Neural cell (in vitro differentiated cells): ENCODE data around the gene VSIR. TPM values are rescaled to one million over a fixed set of nuclear protein-coding genes. Genes with fewer than 3 reads are reported as not detected.
A peak's percentile ranks its signal among the peaks of the same experiment; 100 is the strongest.

Experiments used
- H2AFZ ChIP-seq: fragments of 200-600, 300-800 bp; sonication (generic), shearing (Covaris generic); 2 replicates; pipeline ENCODE4 v1.6.0; 2014; ENCODE audit warnings: low read depth, mild to moderate bottlenecking, antibody characterized with exemption, low read length, moderate library complexity
- H3F3A ChIP-seq: fragments of 200-600 bp; shearing (Covaris generic); 2 replicates; pipeline ENCODE4 v1.6.1; 2016; ENCODE audit warnings: mild to moderate bottlenecking, moderate library complexity, mixed read lengths, antibody characterized with exemption, low read length; ENCODE audit not compliant: insufficient read depth, poor library complexity, severe bottlenecking
- H3K27ac ChIP-seq: fragments of 200-600, 300-800 bp; sonication (generic), shearing (Covaris generic); 2 replicates; pipeline ENCODE4 v1.5.1; 2014; ENCODE audit warnings: mild to moderate bottlenecking, low read length, moderate library complexity
- H3K27me3 ChIP-seq: fragments of 300-800, 200-600 bp; sonication (generic), shearing (Covaris generic); 2 replicates; pipeline ENCODE4 v1.6.0; 2014; ENCODE audit warnings: mild to moderate bottlenecking, low read depth, low read length, moderate library complexity; ENCODE audit not compliant: insufficient read depth
- H3K36me3 ChIP-seq: fragments of 300-800, 200-600 bp; sonication (generic), shearing (Covaris generic); 2 replicates; pipeline ENCODE4 v1.5.1; 2014; ENCODE audit warnings: mild to moderate bottlenecking, antibody characterized with exemption, low read length, moderate library complexity; ENCODE audit not compliant: insufficient read depth
- H3K4me2 ChIP-seq: fragments of 300-800, 200-600 bp; sonication (generic), shearing (Covaris generic); 2 replicates; pipeline ENCODE4 v1.6.0; 2014; ENCODE audit warnings: mild to moderate bottlenecking, low read length
- H3K4me3 ChIP-seq: fragments of 300-800, 200-600 bp; sonication (generic), shearing (Covaris generic); 2 replicates; pipeline ENCODE4 v1.5.1; 2014; ENCODE audit warnings: mild to moderate bottlenecking, low read length, moderate library complexity
- H3K79me2 ChIP-seq: fragments of 200-600 bp; shearing (Covaris generic); replicated peaks from 2 replicates; pipeline ENCODE4 v1.6.0; 2014; ENCODE audit warnings: mild to moderate bottlenecking, low read length, moderate library complexity; ENCODE audit not compliant: insufficient read depth
- H3K9ac ChIP-seq: fragments of 300-800, 200-600 bp; sonication (generic), shearing (Covaris generic); 2 replicates; pipeline ENCODE4 v1.6.1; 2016; ENCODE audit warnings: mild to moderate bottlenecking, low read length, mixed read lengths
- H3K9me2 ChIP-seq: fragments of 200-600 bp; shearing (Covaris generic); 2 replicates; pipeline ENCODE4 v1.6.1; 2016; ENCODE audit warnings: mild to moderate bottlenecking, low read length, mixed read lengths; ENCODE audit not compliant: insufficient read depth
- H3K9me3 ChIP-seq: fragments of 200-600, 300-800 bp; sonication (generic), shearing (Covaris generic); 2 replicates; pipeline ENCODE4 v1.6.1; 2016; ENCODE audit warnings: mild to moderate bottlenecking, mixed run types, low read length, moderate library complexity, mixed read lengths
- H4K20me1 ChIP-seq: fragments of 200-600 bp; shearing (Covaris generic); 2 replicates; pipeline ENCODE4 v1.6.1; 2016; ENCODE audit warnings: mild to moderate bottlenecking, mixed run types; ENCODE audit not compliant: insufficient read depth
- CTCF ChIP-seq: fragments of 450-650 bp; IDR thresholded peaks from 2 replicates; pipeline ENCODE4 v1.5.1; 2014; ENCODE audit warnings: antibody characterized with exemption, mild to moderate bottlenecking, moderate library complexity; ENCODE audit not compliant: poor library complexity, severe bottlenecking
- EP300 ChIP-seq: fragments of 450-650 bp; conservative IDR thresholded peaks from 2 replicates; pipeline ENCODE4 v1.6.1; 2014; ENCODE audit warnings: antibody characterized with exemption, mild to moderate bottlenecking, moderate library complexity; ENCODE audit not compliant: poor library complexity, severe bottlenecking
- EZH2 ChIP-seq: fragments of 200-600, 300-800 bp; shearing (Covaris generic), sonication (generic); IDR thresholded peaks from 2 replicates; pipeline ENCODE4 v1.6.1; 2014; ENCODE audit warnings: antibody characterized with exemption, low read length, borderline replicate concordance, mild to moderate bottlenecking; ENCODE audit not compliant: insufficient read depth, poor library complexity, severe bottlenecking
- MXI1 ChIP-seq: fragments of 450-650 bp; conservative IDR thresholded peaks from 2 replicates; pipeline ENCODE4 v1.6.1; 2014; ENCODE audit warnings: antibody characterized with exemption, mild to moderate bottlenecking; ENCODE audit not compliant: poor library complexity, severe bottlenecking
- POLR2AphosphoS5 ChIP-seq: IDR thresholded peaks from 2 replicates; pipeline ENCODE4 v1.6.1; 2012
- RAD21 ChIP-seq: fragments of 450-650 bp; conservative IDR thresholded peaks from 2 replicates; pipeline ENCODE4 v1.6.1; 2014; ENCODE audit warnings: antibody characterized with exemption, mild to moderate bottlenecking, moderate library complexity
- REST ChIP-seq: IDR thresholded peaks from 2 replicates; pipeline ENCODE4 v1.6.1; 2012; ENCODE audit warnings: borderline replicate concordance
- SMC3 ChIP-seq: fragments of 450-650 bp; conservative IDR thresholded peaks from 2 replicates; pipeline ENCODE4 v1.6.1; 2014; ENCODE audit warnings: antibody characterized with exemption, mild to moderate bottlenecking, moderate library complexity; ENCODE audit not compliant: poor library complexity
- TAF1 ChIP-seq: IDR thresholded peaks from 2 replicates; pipeline ENCODE4 v1.6.1; 2012; ENCODE audit warnings: low read depth
- polyA plus RNA-seq: library from polyadenylated mRNA; depleted of rRNA; stranded (reverse); fragments of >200 nt; gene quantifications from 2 replicates; pipeline ENCODE4 v1.2.3, GENCODE V29; 2014

Gene VSIR
- polyA plus RNA-seq, 1 donor from 2014 or later = not detected

GRCh38 chr10:71737001-71737833 lies 36.1 kb downstream of the VSIR start:
- Histone ChIP-seq H3K9ac (no peak overlapping the region), H3K4me3 (no peak overlapping the region), H3K36me3 (no peaks in the 10 kb centered on the region), H3K9me2 (no peaks in the 10 kb centered on the region), H3K27ac (no peak overlapping the region), H3F3A (no peaks in the 10 kb centered on the region), H3K9me3 (no peaks in the 10 kb centered on the region), H2AFZ (no peak overlapping the region), H3K79me2 (no peaks in the 10 kb centered on the region), H3K4me2 (no peak overlapping the region), H3K27me3 (no peaks in the 10 kb centered on the region), H4K20me1 (no peaks in the 10 kb centered on the region)
- TF ChIP-seq TAF1 (no peak), MXI1 (no peak), POLR2AphosphoS5 (no peak), REST (no peak), EP300 (no peak), SMC3 (no peak), CTCF (no peak), RAD21 (no peak), EZH2 (no peak)

GRCh38 chr10:71736570-71736952 lies 36.8 kb downstream of the VSIR start:
- no peak for TF ChIP-seq CTCF
- peak; percentile 76 for TF ChIP-seq POLR2AphosphoS5

More at GRCh38 chr10:71736570-71736952, 36.8 kb downstream of the VSIR start:
- H3K9me2 ChIP-seq = no peaks in the 10 kb centered on the region
- no peak overlapping the region for H3K4me2 ChIP-seq
- H3K79me2 ChIP-seq = no peaks in the 10 kb centered on the region
- H3K36me3 ChIP-seq = no peaks in the 10 kb centered on the region
- H3K9me3 ChIP-seq = no peaks in the 10 kb centered on the region
- H3K4me3 ChIP-seq = no peak overlapping the region
- no peaks in the 10 kb centered on the region for H3F3A ChIP-seq
- H3K27ac ChIP-seq = no peak overlapping the region
- H3K9ac ChIP-seq = no peak overlapping the region
- no peaks in the 10 kb centered on the region for H4K20me1 ChIP-seq
- H2AFZ ChIP-seq = no peak overlapping the region
- no peaks in the 10 kb centered on the region for H3K27me3 ChIP-seq
